ENCODE measurements around the gene TRIM8.

Gene TRIM8

DNA sequence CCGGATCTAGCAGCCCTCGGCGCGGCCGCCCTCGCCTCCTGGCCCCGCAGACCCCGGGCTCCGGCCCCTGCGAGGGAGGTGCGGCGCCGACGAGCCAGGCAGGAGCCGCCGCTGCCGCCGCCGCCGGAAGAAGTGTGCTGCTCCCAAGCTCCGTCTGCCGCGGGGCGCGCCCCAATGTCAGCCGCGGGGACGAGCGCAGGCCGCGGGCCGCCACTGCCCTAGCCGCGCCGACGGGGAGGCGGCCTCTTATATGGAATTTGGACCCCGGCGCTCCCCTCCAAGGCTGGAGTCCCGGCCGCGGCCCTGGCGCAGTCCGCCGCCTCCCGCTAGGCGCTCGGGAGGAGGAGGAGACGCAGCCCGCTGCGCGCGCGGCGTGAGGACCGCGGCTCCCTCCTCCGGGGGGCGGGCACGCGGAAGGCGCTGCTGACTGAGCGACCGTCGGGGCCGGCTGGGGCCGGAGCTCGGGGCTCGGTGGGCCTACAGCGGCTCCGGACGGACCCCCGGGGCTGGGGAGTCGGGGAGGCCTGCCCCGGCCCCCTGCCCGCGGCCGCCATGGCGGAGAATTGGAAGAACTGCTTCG is at the start of gene TRIM8:
TRIM8 (plus strand) TSS at position 414 of the 580 bp plus-strand sequence; CDS start at position 553, 139 bp downstream.
- no peak for DNase-seq (ENCODE audit: low spot score)

GRCh38 chr10:102595293-102595692 is 49.0 kb upstream of the TRIM8 start:
- no peak for DNase-seq (ENCODE audit: low spot score)

DNA sequence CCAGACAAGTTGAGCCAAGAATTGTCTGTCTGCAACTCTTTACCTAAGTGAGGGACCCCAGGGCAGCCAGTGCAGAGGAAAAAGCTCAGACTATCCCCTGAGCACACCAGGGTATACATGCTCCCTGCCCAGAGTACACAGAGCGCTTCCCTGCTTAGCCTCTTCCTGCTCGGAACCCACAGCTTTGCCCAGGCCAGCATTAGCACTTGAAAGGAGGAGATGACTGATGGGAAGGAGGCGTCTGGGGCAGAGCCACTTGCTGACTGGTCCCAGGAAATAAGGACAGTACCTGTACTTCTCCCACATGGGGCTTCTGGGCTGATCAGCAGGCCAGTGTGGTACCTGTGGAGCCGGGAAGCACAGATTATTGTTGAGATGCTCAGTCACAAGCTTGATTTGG is 48.4 kb upstream of the TRIM8 start:
- DNase-seq (ENCODE audit: low spot score): no peak

GRCh38 chr10:102596506-102596971 is 47.7 kb upstream of the TRIM8 start:
- DNase-seq (ENCODE audit: low spot score): peak; percentile 74

GRCh38 chr10:102597131-102597991 is 46.9 kb upstream of the TRIM8 start:
- no peak for DNase-seq (ENCODE audit: low spot score)

DNA sequence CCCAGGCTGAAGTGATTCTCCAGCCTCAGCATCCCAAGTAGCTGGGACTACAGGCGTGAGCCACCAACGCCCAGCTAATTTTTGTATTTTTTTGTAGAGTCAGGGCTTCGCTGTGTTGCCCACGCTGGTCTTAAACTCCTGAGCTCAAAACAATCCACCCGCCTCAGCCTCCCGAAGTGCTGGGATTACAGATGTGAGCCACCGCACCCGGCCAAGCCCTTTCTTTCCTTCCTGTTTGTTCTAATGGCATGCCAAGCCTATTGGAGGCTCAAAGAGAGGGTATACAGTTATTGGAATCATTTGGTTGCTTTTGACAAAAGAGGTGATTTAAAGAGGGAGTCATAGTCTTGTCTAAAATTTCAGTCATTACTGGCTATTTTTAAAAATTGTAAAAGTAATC is 46.0 kb upstream of the TRIM8 start:
- no peak for DNase-seq (ENCODE audit: low spot score)

GRCh38 chr10:102599565-102600327 is 44.5 kb upstream of the TRIM8 start:
- DNase-seq (ENCODE audit: low spot score): no peak

- DNase-seq (ENCODE audit: low spot score): no peak
These were observed 43.5 kb upstream of the TRIM8 start for GRCh38 chr10:102600816-102601215.

GRCh38 chr10:102601639-102602038 is 42.6 kb upstream of the TRIM8 start:
- DNase-seq (ENCODE audit: low spot score): no peak

- DNase-seq (ENCODE audit: low spot score): no peak
These were observed 41.8 kb upstream of the TRIM8 start for GRCh38 chr10:102602272-102603045.

GRCh38 chr10:102603946-102604345 is 40.3 kb upstream of the TRIM8 start:
- no peak for DNase-seq (ENCODE audit: low spot score)

- DNase-seq (ENCODE audit: low spot score): peak; percentile 78
These were observed 39.8 kb upstream of the TRIM8 start for GRCh38 chr10:102604439-102604841.

GRCh38 chr10:102605712-102606111 is 38.6 kb upstream of the TRIM8 start:
- DNase-seq (ENCODE audit: low spot score): no peak

DNA sequence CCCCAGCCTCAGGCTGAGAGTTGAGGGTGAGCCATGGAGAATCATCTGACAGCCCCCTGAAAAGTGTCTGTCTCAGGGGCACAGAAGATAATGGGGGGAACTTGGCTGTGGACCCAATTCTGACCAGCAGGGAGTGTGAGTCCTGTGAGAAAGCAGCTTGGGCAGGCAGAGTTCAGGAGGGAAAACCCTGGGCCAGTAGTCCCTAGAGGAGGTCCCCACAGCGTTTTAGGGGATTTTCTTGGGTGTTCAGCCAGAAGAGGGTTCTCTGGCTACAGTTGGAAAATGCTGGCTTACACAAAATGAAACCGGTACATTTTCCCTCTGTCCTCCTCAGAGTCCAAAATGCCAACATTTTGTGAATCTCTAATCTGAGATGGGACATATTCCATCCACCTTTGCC is 35.8 kb upstream of the TRIM8 start:
- DNase-seq (ENCODE audit: low spot score): no peak

- DNase-seq (ENCODE audit: low spot score): no peak
These were observed 33.8 kb upstream of the TRIM8 start for GRCh38 chr10:102610441-102610887.

DNA sequence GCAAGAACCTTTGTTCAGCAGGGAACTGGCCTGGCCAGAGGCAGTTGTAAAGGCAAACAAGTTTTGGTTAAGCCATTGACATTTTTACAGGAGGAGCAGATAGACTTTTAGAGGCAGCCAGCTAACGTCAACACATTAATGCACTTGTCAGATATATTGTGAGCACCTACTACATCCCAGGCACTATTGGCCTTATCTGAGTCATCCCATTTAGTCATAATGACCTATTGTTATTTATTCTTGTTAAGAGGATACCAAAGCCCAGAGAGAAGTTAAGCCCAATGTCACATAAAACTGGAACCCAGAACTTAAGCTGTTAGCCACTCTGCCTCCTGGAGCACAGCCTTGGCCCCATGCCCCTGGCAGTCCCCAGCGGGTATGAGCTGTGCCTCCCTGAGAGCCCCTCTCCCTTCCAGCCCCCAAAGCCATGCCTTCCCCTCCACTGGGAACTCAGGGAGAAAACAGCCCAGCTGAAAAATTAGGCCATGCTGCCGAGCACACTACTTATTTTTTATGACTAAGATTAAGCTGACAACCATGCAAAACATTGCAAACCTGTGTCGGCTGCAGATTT is 32.7 kb upstream of the TRIM8 start:
- no peak for DNase-seq (ENCODE audit: low spot score)

GRCh38 chr10:102612964-102613275 is 31.4 kb upstream of the TRIM8 start:
- no peak for DNase-seq (ENCODE audit: low spot score)

DNA sequence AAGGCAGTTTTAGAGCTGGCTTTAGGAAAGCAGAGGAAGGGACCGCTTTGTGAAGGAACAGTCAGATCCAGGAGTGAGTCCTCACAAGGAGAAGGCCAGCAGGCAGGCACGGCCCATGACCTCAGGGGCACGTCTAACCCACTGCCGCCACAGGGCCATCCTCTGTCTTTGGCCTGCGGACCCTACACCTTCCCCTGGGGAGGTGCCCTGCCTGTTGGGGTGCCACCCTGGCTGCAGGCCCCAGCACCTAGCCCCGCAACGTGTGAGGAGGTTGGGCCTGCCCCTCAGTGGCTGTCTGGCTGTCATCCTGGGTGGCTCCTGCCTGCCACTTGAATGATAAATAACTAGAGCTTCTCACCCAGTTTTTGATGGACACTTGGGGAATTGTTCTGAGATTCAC is 31.0 kb upstream of the TRIM8 start:
- no peak for DNase-seq (ENCODE audit: low spot score)

DNA sequence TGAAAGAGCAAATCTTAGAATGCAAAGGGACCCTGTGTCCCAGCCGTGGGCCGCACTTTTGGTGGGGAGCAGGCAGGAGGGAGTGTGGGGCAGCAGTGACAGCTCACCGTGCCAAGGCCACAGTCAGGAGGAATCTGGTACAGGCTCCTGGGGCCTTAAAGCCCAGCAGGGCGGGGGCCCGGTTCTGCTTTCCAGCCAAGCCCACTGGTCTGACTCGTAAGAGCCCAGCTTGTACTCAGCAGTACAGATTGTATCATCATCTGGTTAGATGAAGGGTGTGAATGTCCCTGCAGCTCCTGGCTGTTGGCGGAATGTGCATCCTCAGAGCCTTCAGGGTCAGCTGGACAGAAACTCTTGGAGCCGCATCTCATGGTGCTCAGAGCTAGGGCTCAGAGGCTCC is 30.5 kb upstream of the TRIM8 start:
- no peak for DNase-seq (ENCODE audit: low spot score)

GRCh38 chr10:102614888-102615287 is 29.4 kb upstream of the TRIM8 start:
- DNase-seq (ENCODE audit: low spot score): no peak

- no peak for DNase-seq (ENCODE audit: low spot score)
These were observed 28.9 kb upstream of the TRIM8 start for GRCh38 chr10:102615361-102615760.
